ENCODE measurements around the gene OOEP.

GRCh38 chr6:73369563-73369962 lies at the start of gene OOEP:
- no peak for TF ChIP-seq CTCF (IDR thresholded peaks at IDR 0.05; ENCODE audit: insufficient read depth, low read length, poor library complexity, severe bottlenecking)
- no peak for TF ChIP-seq EZH2phosphoT487 (conservative IDR thresholded peaks at IDR 0.05; ENCODE audit: low read length)
